ENCODE data around the gene MICU1.

DNA sequence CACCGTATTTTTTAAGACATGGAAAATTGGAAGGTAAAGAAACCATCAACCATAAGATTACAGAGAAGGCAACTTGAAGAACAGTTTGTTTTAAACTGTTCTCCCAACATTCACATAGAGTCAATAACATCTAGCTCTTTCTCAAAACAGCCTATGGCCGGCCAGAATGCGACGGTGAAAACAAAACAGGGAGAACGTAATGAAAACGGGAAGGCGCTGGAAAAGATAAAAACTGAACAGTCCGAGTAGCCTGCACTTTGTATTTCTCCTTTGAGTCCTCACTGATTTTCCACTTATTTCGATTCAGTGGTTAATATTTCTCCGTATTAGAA, 637 bp downstream of the MICU1 start:
- TF ChIP-seq POLR2A (IDR thresholded peaks at IDR 0.05; ENCODE audit: low read depth, low read length) (no peak), POLR2AphosphoS5 (IDR thresholded peaks at IDR 0.05; ENCODE audit: low read depth, low read length) (no peak)
